Upper lobe of left lung (tissue), 6 donors: ENCODE measurements around the gene CST8. TPM values are rescaled to one million over a fixed set of nuclear protein-coding genes. Genes with fewer than 3 reads are reported as not detected.

ENCODE experiments used
- ATAC-seq, 2 donors: fragments of 200-7000 bp; cut with Tn5 transposase; one replicate each; pipeline ENCODE4 v1.9.1; 2022; ENCODE audit warnings: mild to moderate bottlenecking in 2 of 2, moderate library complexity in 2 of 2; ENCODE audit not compliant: low FRiP score in 2 of 2
- DNase-seq, 2 donors: peaks; one replicate each; pipeline ENCODE4 v3.0.0-alpha.2; 2019 to 2020
- H3K27ac ChIP-seq, 4 donors: fragments of 200-600 bp; sonication (generic); one replicate each; pipeline ENCODE4 v1.5.1; 2016 to 2019
- H3K27me3 ChIP-seq, 4 donors: fragments of 200-600 bp; sonication (generic); one replicate each; pipeline ENCODE4 v1.5.1; 2017 to 2019
- H3K36me3 ChIP-seq, 4 donors: fragments of 200-600 bp; sonication (generic); one replicate each; pipeline ENCODE4 v1.5.1; 2016 to 2019
- H3K4me1 ChIP-seq, 4 donors: fragments of 200-600 bp; sonication (generic); one replicate each; pipeline ENCODE4 v1.5.1; 2018 to 2019
- H3K4me3 ChIP-seq, 4 donors: fragments of 200-600 bp; sonication (generic); one replicate each; pipeline ENCODE4 v1.5.1; 2017 to 2019; ENCODE audit warnings: mild to moderate bottlenecking in 2 of 4, moderate library complexity in 1 of 4
- H3K9me3 ChIP-seq, 4 donors: fragments of 200-600 bp; sonication (generic); one replicate each; pipeline ENCODE4 v1.5.1; 2018 to 2019
- CTCF ChIP-seq, 6 experiments: fragments of 450-650 bp in 4 of 6; fragments of 200-600 bp in 2 of 6; sonication (generic) in 2 of 6; IDR thresholded peaks; one replicate each; pipeline ENCODE4 v1.5.1; 2016 to 2019; ENCODE audit warnings: antibody characterized with exemption in 6 of 6
- EP300 ChIP-seq, 4 donors: sonication (generic); formaldehyde crosslinking; IDR thresholded peaks; one replicate each; pipeline ENCODE4 v1.5.1; 2017; ENCODE audit warnings: antibody characterized with exemption in 4 of 4, control low read depth in 2 of 4
- POLR2A ChIP-seq, 4 donors: fragments of 450-650 bp; IDR thresholded peaks; one replicate each; pipeline ENCODE4 v1.5.1; 2016 to 2017; ENCODE audit warnings: antibody characterized with exemption in 4 of 4, mild to moderate bottlenecking in 2 of 4
- POLR2AphosphoS5 ChIP-seq, 2 donors: sonication (generic); formaldehyde crosslinking; IDR thresholded peaks; one replicate each; pipeline ENCODE4 v1.5.1; 2017; ENCODE audit warnings: antibody characterized with exemption in 2 of 2
- WGBS, 2 donors: methylation state at CpG; one replicate each; pipeline ENCODE4 v1.1.5; 2017 to 2018; 5-methylcytosine and 5-hydroxymethylcytosine counted together
- small RNA-seq, 4 donors: library from RNA; depleted of rRNA; stranded (forward); fragments of <200 nt; gene quantifications; one replicate each; pipeline ENCODE3, GENCODE V24; 2016
- total RNA-seq, 6 donors: library from RNA; depleted of rRNA in 4 of 6; stranded (reverse); fragments of >200 nt in 4 of 6; gene quantifications; one replicate each; pipeline versions ENCODE4 v1.1.0 to v1.2.1, GENCODE V29; 2016 to 2021
- donor health status: DM: no; HTN: no; CAD: no; lungs with moderate emphysema.
- donor health status: DM: no; HTN: yes; CAD: no; lungs with severe emphysema.

CST8 gene
- total RNA-seq, 6 donors from 2014 or later, result not detected

GRCh38 chr20:23542801-23543200 lies 51.9 kb downstream of the CST8 start:
- DNase-seq (no peak), ATAC-seq (no peak)
- TF ChIP-seq POLR2A (IDR thresholded peaks at IDR 0.05) (no peak), CTCF (IDR thresholded peaks at IDR 0.05) (no peak), POLR2AphosphoS5 (IDR thresholded peaks at IDR 0.05) (no peak), EP300 (IDR thresholded peaks at IDR 0.05) (no peak)
- Histone ChIP-seq H3K36me3 (no peaks in the 10 kb centered on the region), H3K4me1 (no peaks in the 10 kb centered on the region), H3K27ac (no peak overlapping the region), H3K27me3 (no peaks in the 10 kb centered on the region), H3K4me3 (no peak overlapping the region), H3K9me3 (no peaks in the 10 kb centered on the region)
- WGBS, 2 donors, result 52 to 60% methylated on average over 3 to 5 of the region's 5 CpGs

GRCh38 chr20:23544133-23544532 lies 53.2 kb downstream of the CST8 start:
- DNase-seq (no peak), ATAC-seq (no peak)
- no peaks in the 10 kb centered on the region for H3K4me1 ChIP-seq
- H3K27me3 ChIP-seq, result no peaks in the 10 kb centered on the region
- H3K4me3 ChIP-seq, result no peak overlapping the region
- H3K36me3 ChIP-seq, result no peaks in the 10 kb centered on the region
- 96% methylated on average over 6 of the region's 6 CpGs for WGBS, 2 donors
- H3K27ac ChIP-seq, result no peak overlapping the region
- H3K9me3 ChIP-seq, result no peaks in the 10 kb centered on the region
- no peak for TF ChIP-seq POLR2AphosphoS5 (IDR thresholded peaks at IDR 0.05)
- TF ChIP-seq CTCF (IDR thresholded peaks at IDR 0.05), result no peak

Small RNA genes lying within 50 kb of the gene (small RNA-seq; reads per million reads assigned to genes)
- 0 reads per million in 4 donors for gene RF00019

Other genes starting within 250 kb of the CST8 start
- 10 to 100 TPM in 5 of 6 donors, 1 to 10 TPM in 1; 7.3 to 39.4 (median 17.9) TPM for gene NXT1, start 140.3 kb upstream of the CST8 start, total RNA-seq
- gene GZF1, start 128.9 kb upstream of the CST8 start, total RNA-seq, result 10 to 100 TPM; 14.1 to 32.5 (median 25.6) TPM
- gene NAPB, start 69.6 kb upstream of the CST8 start, total RNA-seq, result 10 to 100 TPM in 5 of 6 donors, 1 to 10 TPM in 1; 9.7 to 27.7 (median 11.1) TPM
- not detected for gene CSTL1, start 51.4 kb upstream of the CST8 start, total RNA-seq
- not detected for gene CST11, start 38.2 kb upstream of the CST8 start, total RNA-seq
- gene CST9L, start 77.4 kb downstream of the CST8 start, total RNA-seq, result not detected
- gene CST9, start 114.8 kb downstream of the CST8 start, total RNA-seq, result not detected
- gene CST3, start 146.8 kb downstream of the CST8 start, total RNA-seq, result 1,000 to 10,000 TPM in 3 of 6 donors, 100 to 1,000 TPM in 3; 201 to 1,402 (median 970) TPM
- gene CST4, start 197.9 kb downstream of the CST8 start, total RNA-seq, result not detected